ENCODE data around the gene MRPL16. TPM values are rescaled to one million over a fixed set of nuclear protein-coding genes. Genes with fewer than 3 reads are reported as not detected.

The MRPL16 gene
- total and polyA plus RNA-seq, 2 of the 13 experiments (the other 11 are each of a cell fraction or from before 2014, with no cell fraction given): 45.3 to 62.6 TPM

- TF ChIP-seq GLMP (CRISPR knock-in tag; IDR thresholded peaks at IDR 0.05; ENCODE audit: borderline replicate concordance) (no peak), PCBP1 (IDR thresholded peaks at IDR 0.05; ENCODE audit: borderline replicate concordance, low read depth, low read length) (no peak), AFF4 (CRISPR knock-in tag; IDR thresholded peaks at IDR 0.05) (no peak), HDAC6 (IDR thresholded peaks at IDR 0.05; ENCODE audit: low read depth, low read length) (no peak), TBL1XR1 (IDR thresholded peaks at IDR 0.05; ENCODE audit: borderline replicate concordance, low read length, partially characterized antibody) (peak; percentile 85), RFX1 (IDR thresholded peaks at IDR 0.05) (no peak), SP1 (IDR thresholded peaks at IDR 0.05) (no peak), SP1 (CRISPR knock-in tag; IDR thresholded peaks at IDR 0.05) (peak; percentile 78; the same call in 1 of the 2 replicates), MIER3 (CRISPR knock-in tag; IDR thresholded peaks at IDR 0.05; ENCODE audit: borderline replicate concordance) (peak; percentile 81; the same call in 1 of the 2 replicates), BCL6 (CRISPR knock-in tag; IDR thresholded peaks at IDR 0.05) (peak; percentile 68), ZNF839 (CRISPR knock-in tag; IDR thresholded peaks at IDR 0.05; ENCODE audit: borderline replicate concordance) (no peak), ZFP36L1 (CRISPR knock-in tag; IDR thresholded peaks at IDR 0.05) (peak; percentile 11), PHF8 (CRISPR knock-in tag; IDR thresholded peaks at IDR 0.05) (peak; percentile 85), ZNF430 (CRISPR knock-in tag; IDR thresholded peaks at IDR 0.05) (peak; percentile 72; the same call in 1 of the 2 replicates), CBX1 (IDR thresholded peaks at IDR 0.05; ENCODE audit: low read depth) (peak; percentile 99), ZNF335 (CRISPR knock-in tag; IDR thresholded peaks at IDR 0.05) (peak; percentile 87), SKIL (CRISPR knock-in tag; IDR thresholded peaks at IDR 0.05; ENCODE audit: borderline replicate concordance) (no peak), NFKBIZ (CRISPR knock-in tag; IDR thresholded peaks at IDR 0.05) (peak; percentile 64), ZNF788 (CRISPR knock-in tag; IDR thresholded peaks at IDR 0.05; ENCODE audit: borderline replicate concordance) (peak; percentile 76; the same call in 1 of the 2 replicates), BATF2 (CRISPR knock-in tag; IDR thresholded peaks at IDR 0.05) (no peak), ZBTB44 (CRISPR knock-in tag; IDR thresholded peaks at IDR 0.05) (no peak), PITX1 (CRISPR knock-in tag; IDR thresholded peaks at IDR 0.05) (peak; percentile 36)
Measured at GRCh38 chr11:59810189-59810910, at the start of gene MRPL16 (continued).
